GM10847 (cell line): ENCODE data around the gene PLPPR4.

Experiments
- POLR2A ChIP-seq: IDR thresholded peaks from 2 replicates; pipeline ENCODE4 v1.6.1; 2011; ENCODE audit not compliant: insufficient read length; ENCODE audit errors: extremely low read depth

Gene PLPPR4

DNA sequence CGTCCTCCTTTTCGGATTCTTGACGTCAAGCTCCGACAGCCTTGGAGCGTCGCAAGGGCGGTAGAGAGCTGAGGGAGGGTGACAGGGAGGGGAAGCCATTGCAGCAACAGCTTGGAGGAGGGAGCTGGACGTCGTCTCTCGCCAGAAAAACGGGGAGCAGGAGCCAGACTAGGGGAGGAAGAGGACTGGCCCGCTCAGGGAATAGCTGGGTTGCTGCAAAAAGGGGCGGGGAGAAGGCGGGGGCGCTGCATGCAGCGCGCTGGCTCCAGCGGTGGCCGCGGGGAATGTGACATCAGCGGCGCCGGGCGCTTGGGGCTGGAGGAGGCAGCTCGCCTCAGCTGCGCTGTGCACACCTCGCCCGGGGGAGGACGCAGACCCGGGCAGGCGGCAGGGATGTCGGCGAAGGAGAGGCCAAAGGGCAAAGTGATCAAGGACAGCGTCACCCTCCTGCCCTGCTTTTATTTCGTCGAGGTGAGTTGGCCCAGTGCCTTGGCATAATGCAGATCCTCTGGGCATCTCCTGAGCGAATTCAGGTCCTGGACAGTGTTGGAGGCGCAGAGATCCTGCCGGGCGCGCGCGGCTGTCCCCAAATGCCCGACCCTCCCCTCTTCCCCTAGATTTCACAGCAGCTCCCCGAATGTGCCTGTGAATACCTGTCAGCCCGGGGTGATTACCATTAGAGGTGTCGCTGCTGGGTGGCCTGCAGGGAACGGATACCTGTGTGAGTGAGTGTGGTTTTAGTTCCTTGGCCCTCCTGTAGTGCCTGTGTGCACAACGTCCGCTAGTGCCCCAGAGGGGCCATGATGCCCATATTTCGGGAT is at the start of gene PLPPR4:
TSS of gene PLPPR4 (plus strand) at position 292 of the 821 bp plus-strand sequence. CDS start at position 394, 102 bp downstream.
- TF ChIP-seq POLR2A = no peak

GRCh38 chr1:99216956-99217355 is 47.3 kb upstream of the PLPPR4 start:
- no peak for TF ChIP-seq POLR2A

DNA sequence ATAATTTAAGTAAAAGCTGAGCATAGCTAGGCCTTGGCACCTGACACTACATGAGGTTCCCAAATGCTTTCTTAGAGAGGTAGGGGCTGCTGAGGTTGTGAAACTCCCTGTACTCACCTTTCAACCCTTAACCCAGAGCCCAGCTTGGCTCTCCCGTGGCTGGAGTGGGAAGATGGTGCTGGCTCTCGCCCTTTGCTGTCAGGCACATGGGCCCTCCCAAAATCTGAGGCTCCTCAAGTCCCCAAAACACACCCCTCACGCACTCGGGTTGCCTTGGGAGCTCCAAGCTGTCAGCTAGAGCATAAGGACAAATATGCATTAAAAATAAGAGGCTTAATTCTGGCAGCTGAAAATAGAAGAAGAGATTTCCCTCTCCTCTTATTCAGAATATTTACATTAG is 46.7 kb upstream of the PLPPR4 start:
- no peak for TF ChIP-seq POLR2A

- no peak for TF ChIP-seq POLR2A
Measured at GRCh38 chr1:99218572-99218971, 45.7 kb upstream of the PLPPR4 start.

- TF ChIP-seq POLR2A = no peak
Measured at GRCh38 chr1:99218999-99219398, 45.3 kb upstream of the PLPPR4 start.

DNA sequence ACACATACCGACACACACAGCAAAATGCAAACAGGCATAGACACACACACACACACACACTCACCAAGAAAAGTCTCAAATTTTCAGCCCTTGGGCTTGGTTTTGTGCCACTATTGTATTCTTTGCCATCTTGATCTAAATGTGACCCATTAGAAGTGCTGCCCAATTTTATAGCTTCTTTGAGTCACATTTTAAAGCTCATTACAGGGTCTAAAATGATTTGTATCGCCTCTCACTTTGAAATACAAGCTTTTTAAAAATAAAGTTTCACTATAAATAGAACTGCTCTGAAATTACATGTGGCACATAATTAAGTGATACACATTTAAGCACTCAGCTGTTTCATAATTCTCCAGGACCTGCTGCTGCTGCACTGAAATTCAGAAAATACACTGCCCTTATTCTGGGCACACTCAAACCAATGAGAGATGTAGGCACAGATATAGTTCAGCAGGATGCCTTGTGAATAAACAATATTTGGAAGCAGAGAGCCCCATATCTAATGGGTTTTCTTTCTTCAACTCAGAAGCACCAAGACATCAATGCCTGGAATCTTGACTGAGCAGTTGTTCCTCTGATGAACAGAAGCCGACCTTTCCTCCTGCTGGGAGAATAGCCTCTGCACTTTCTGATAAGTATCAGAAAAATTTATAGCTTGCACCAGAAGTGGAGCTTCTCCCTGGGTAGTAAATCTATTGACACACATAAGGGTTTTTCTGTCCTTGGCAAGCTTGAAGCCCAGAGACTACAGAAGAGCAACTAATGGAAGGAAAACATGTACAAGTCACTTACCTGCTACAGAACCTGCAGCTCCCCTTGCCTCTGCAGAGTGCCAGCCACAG is 37.0 kb upstream of the PLPPR4 start:
- TF ChIP-seq POLR2A = no peak

- no peak for TF ChIP-seq POLR2A
Measured at GRCh38 chr1:99228153-99228552, 36.1 kb upstream of the PLPPR4 start.

- TF ChIP-seq POLR2A = no peak
Measured at GRCh38 chr1:99229122-99229521, 35.2 kb upstream of the PLPPR4 start.

DNA sequence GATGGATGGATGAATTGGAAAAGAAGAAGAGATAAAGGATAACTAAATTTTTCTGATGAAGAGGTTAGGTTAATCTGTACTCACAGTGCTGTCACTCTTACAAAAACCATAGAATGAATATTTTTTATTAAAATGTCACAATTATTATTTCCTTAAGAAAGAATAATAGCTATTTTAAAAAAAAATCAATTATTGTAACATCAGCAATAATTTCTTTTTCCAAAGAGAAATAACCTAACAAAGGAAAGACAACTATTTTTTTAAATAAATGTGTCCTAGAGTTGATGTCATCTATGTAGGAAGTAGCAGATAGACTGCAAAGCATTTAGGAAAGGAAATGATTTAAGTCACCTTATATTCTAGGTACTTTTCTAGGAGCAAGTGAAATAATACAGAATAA is 33.6 kb upstream of the PLPPR4 start:
- no peak for TF ChIP-seq POLR2A

DNA sequence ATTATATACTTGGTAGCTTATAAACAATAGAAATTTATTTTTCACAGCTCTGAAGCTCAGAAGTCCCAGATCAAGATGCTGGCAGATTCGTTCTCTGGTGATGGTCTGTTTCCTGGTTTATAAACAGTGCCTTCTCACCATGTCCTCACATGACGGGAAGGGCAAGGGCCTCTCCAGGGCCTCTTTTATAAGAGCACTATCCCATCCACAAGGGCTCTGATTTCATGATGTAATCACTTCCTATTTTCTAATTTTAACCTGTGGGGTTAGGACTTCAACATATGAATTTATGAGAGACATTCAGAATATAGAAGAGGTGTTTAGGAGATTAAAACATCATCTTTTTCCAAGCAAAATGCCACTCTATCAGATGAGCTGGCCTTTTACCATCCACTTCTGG is 32.1 kb upstream of the PLPPR4 start:
- TF ChIP-seq POLR2A = no peak

DNA sequence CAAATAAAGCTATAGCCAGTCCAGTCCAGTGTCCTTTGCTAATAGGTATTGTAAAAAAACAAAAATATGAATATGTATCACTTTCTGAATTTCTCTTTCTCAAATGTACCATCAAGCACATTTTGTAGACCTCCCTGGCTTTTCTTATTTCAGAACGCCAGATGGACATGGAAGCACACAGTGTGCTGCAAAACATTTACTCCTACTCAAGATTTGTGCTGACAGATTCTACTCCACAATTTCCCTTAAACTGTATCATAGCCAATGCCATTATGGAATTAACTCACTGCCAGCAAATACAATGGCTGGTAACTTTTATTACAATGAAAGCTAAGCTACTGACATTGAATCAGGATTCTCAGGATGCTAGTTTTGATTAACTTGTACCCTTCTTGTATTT is 30.8 kb upstream of the PLPPR4 start:
- no peak for TF ChIP-seq POLR2A

DNA sequence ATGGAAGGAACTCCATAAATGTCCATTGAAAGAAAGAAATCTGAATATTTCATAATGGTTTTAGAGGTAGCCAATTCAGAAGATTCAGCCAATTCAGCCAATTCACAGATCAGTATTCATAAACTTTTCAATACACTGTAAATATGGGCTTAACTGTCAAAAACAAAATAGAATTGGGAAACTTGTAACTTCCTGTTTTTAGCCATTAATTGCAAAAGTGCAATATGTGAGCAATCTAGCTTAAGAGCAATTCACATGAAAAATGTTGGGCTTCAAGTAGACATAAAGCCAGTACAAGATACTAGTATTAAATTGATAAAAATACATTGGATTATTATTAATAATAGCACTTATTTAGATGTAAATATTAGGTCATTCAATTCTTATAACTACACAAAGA is 27.5 kb upstream of the PLPPR4 start:
- no peak for TF ChIP-seq POLR2A

- TF ChIP-seq POLR2A = no peak
Measured at GRCh38 chr1:99239690-99240089, 24.6 kb upstream of the PLPPR4 start.

GRCh38 chr1:99240621-99241020 is 23.7 kb upstream of the PLPPR4 start:
- no peak for TF ChIP-seq POLR2A

- no peak for TF ChIP-seq POLR2A
Measured at GRCh38 chr1:99246152-99246551, 18.1 kb upstream of the PLPPR4 start.

DNA sequence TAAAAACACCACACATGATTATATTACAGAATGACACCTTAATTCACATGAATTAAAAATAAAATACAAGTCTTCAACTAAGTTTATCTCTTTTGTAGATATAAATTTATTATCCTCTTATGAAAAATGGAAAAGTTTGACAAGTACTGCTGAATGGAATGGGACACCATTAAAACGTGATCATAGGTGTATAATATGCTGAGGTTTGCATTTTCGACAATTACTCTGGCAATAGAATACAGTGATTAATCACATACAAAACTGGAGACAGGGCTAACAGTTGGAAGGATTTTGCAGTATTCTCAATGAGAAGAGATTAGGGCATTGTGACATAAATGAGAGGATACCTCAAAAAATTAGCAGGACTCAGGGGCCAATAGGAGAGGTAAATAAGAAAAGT is 17.1 kb upstream of the PLPPR4 start:
- no peak for TF ChIP-seq POLR2A
